ENCODE measurements around the gene NFATC3. TPM values are rescaled to one million over a fixed set of nuclear protein-coding genes. Genes with fewer than 3 reads are reported as not detected.

NFATC3 gene
- total RNA-seq, 2 donors from 2014 or later, result 22.5 to 29.3 TPM

DNA sequence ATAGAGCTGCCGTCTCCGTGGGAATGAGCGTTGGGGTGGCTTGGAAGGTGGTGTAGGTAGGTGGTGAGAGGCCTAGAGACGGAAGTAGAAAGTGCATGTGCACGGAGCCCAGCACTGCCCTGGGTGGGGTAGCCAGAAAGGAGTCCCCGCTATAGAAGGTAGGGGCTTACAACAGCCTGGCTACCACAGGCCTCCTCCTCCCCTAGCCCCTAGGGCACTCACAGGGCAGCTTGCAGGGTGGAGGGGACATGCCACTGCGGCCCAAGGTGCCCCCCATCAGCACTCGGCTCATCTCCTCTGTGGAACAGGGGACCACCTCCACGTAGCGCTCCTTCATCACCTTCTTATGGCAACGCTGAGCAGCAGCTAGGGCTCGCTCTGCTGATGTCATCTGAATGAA, 145.8 kb downstream of the NFATC3 start:
- intact Hi-C loops (cut with DNase I), result loop anchor here (10.0 kb wide), 1 partner anchor 236 kb away; the partner anchor contains the start of gene DPEP2
- peaks cover 4% of the 10 kb centered on the region for H3K36me3 ChIP-seq
- no peaks in the 10 kb centered on the region for H3K27me3 ChIP-seq
- no peak overlapping the region for H3K27ac ChIP-seq
- no peaks in the 10 kb centered on the region for H3K9me3 ChIP-seq
- no peak for DNase-seq
- no peak overlapping the region for H3K4me3 ChIP-seq
- H3K9ac ChIP-seq (ENCODE audit: low read depth in 2 of 2, low read length in 2 of 2), result no peak overlapping the region
- TF ChIP-seq, protein P1, sequence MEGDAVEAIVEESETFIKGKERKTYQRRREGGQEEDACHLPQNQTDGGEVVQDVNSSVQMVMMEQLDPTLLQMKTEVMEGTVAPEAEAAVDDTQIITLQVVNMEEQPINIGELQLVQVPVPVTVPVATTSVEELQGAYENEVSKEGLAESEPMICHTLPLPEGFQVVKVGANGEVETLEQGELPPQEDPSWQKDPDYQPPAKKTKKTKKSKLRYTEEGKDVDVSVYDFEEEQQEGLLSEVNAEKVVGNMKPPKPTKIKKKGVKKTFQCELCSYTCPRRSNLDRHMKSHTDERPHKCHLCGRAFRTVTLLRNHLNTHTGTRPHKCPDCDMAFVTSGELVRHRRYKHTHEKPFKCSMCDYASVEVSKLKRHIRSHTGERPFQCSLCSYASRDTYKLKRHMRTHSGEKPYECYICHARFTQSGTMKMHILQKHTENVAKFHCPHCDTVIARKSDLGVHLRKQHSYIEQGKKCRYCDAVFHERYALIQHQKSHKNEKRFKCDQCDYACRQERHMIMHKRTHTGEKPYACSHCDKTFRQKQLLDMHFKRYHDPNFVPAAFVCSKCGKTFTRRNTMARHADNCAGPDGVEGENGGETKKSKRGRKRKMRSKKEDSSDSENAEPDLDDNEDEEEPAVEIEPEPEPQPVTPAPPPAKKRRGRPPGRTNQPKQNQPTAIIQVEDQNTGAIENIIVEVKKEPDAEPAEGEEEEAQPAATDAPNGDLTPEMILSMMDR (IDR thresholded peaks at IDR 0.05), result no peak
- H3K4me1 ChIP-seq, result peaks cover 4% of the 10 kb centered on the region

DNA sequence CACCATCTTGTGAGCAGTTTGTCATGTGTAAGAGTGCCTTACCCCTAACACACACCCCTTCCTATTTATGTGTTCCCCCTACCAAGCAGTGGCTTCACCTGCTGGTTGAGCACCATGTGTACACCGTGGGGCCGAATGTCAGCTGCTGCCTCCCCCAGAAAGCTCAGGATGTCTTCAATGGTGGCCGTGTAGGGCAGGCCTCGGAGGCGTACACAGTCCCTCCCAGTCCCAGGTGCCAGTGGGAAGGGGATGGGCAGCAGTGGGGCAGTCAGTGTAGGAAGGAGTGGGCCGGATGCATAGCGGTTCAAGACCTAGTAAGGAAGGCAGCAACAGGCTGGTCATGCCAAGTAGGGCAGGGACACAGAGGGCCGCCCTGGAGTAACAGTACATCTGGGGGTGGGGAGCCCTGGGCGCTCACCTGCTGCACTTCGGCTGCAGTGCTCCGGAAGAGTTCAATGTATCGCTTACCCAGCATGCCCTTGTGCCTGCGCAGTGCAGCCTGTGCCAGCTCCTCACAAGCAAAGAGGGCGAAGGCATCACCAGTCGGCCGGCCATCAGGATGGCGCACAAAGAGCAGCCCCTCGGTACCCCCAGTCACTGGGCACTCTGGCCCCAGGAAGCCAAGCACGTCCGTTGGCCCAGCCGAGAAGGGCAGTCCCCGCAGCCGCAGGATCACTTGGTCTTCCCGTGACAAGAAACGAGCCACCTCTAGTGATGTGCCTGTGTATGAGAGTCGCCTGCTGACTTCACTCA, 146.4 kb downstream of the NFATC3 start:
- Histone ChIP-seq H3K27me3 (no peaks in the 10 kb centered on the region), H3K4me1 (peaks cover 4% of the 10 kb centered on the region), H3K36me3 (peaks cover 4% of the 10 kb centered on the region), H3K4me3 (no peak overlapping the region), H3K9ac (ENCODE audit: low read depth in 2 of 2, low read length in 2 of 2) (no peak overlapping the region), H3K9me3 (no peaks in the 10 kb centered on the region), H3K27ac (no peak overlapping the region)
- DNase-seq, result no peak
- intact Hi-C loops (cut with DNase I), result loop anchor here (10.0 kb wide), 1 partner anchor 237 kb away; the partner anchor contains the start of gene DPEP2
- TF ChIP-seq, protein P1 (IDR thresholded peaks at IDR 0.05), result no peak

DNA sequence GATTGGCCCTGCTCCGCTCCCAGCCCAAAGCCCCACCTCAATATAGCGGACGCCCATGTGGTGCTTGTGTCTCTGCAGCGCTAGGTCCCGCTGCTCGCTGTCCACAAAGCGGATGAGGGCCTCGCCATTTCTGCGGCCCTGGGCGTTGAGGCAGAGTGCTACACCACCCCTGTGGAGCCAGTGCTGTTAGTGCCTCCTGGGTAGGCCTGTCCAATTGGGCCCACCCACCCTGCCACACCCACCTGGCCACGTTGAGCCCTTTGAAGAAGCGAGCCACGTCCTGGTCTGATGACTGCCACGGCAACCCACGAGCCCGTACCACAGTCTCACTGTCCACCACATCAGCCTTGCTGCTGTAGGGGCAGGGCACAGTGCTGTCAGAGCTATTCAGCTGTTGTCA, 147.2 kb downstream of the NFATC3 start:
- Histone ChIP-seq H3K9ac (ENCODE audit: low read depth in 2 of 2, low read length in 2 of 2) (peak overlapping the region in 1 of 2 donors; percentile 0), H3K36me3 (peaks cover 4% of the 10 kb centered on the region), H3K9me3 (no peaks in the 10 kb centered on the region), H3K4me1 (peaks cover 4% of the 10 kb centered on the region), H3K27me3 (no peaks in the 10 kb centered on the region), H3K4me3 (no peak overlapping the region), H3K27ac (no peak overlapping the region)
- TF ChIP-seq, protein P1 (IDR thresholded peaks at IDR 0.05), result no peak
- no peak for DNase-seq
- intact Hi-C loops (cut with DNase I), result loop anchor here (10.0 kb wide), 1 partner anchor 238 kb away; the partner anchor contains the start of gene DPEP2

DNA sequence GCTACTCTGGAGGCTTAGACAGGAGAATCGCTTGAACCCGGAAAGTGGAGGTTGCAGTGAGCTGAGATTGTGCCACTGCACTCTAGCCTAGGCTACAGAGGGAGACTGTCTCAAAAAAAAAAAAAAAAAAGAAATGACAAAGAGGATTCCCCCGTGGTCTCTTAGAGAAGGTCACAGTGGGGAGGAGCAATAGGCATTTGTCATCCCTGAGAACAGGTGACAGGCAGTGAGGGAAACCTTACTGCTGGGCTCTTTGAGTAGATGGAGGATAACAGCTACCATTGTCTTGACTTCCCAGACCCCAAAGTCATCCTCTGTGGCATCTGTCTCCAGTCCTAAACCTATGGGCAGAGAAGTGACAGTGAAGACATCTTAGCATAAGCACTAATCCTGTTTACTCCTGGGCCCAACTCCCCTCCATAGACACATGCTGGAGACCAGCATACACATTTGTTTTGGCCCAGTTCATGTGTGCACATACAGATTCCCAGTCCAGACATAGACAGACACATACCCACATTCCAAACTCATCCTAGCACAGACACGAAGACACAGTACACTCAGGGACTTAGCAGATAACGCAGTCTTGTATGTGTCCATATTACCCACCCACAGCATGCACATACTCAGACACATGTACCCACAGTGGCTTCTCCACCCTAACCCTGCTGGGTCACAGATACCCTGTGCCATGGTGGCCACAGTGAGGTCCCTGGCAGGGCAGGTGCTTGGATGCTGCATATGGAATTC, 148.1 kb downstream of the NFATC3 start:
- H3K27ac ChIP-seq, result peak overlapping the region; percentile 88

DNA sequence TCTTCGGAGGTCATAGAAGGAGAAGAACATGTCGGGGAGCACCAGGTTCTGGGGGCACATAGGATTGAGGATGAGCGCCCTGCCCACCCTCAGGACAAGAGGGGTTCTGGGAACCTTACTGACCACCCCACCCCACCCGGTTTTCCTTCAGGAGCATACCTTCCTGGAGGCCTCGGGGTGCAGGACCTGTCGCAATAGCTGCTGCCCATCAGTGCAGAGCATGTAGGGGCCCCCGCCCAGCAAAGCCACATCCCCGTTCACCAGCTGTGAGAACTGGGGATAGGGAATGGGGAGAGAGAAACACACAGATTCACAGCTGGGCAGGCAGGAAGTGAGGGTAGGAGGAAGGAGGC, 148.6 kb downstream of the NFATC3 start:
- no peak for DNase-seq
- H3K9ac ChIP-seq (ENCODE audit: low read depth in 2 of 2, low read length in 2 of 2), result peak overlapping the region in 1 of 2 donors; percentile 97
- peaks cover 7% of the 10 kb centered on the region for H3K4me1 ChIP-seq
- TF ChIP-seq, protein P1 (IDR thresholded peaks at IDR 0.05), result no peak
- H3K9me3 ChIP-seq, result no peaks in the 10 kb centered on the region
- H3K36me3 ChIP-seq, result peaks cover 4% of the 10 kb centered on the region
- peak overlapping the region; percentile 75 for H3K4me3 ChIP-seq
- intact Hi-C loops (cut with DNase I), result loop anchor here (10.0 kb wide), 1 partner anchor 239 kb away; the partner anchor contains the start of gene DPEP2
- peak overlapping the region; percentile 88 for H3K27ac ChIP-seq
- H3K27me3 ChIP-seq, result no peaks in the 10 kb centered on the region

More for the DNA sequence above, 148.1 kb downstream of the NFATC3 start:
- H3K9ac ChIP-seq (ENCODE audit: low read depth in 2 of 2, low read length in 2 of 2), result peak overlapping the region in 1 of 2 donors; percentile 97
- TF ChIP-seq, protein P1 (IDR thresholded peaks at IDR 0.05), result no peak
- peak overlapping the region; percentile 75 for H3K4me3 ChIP-seq
- H3K4me1 ChIP-seq, result peaks cover 7% of the 10 kb centered on the region
- intact Hi-C loops (cut with DNase I), result loop anchor here (10.0 kb wide), 1 partner anchor 238 kb away; the partner anchor contains the start of gene DPEP2
- no peaks in the 10 kb centered on the region for H3K27me3 ChIP-seq
- DNase-seq, result no peak
- no peaks in the 10 kb centered on the region for H3K9me3 ChIP-seq
- H3K36me3 ChIP-seq, result peaks cover 4% of the 10 kb centered on the region
